GM12864 (cell line): Measurements from ENCODE around the gene GASK1A.

ENCODE experiments used
- DNase-seq: peaks from one replicate; pipeline ENCODE4 v3.0.0-alpha.2; 2011; ENCODE audit warnings: low read depth
- H3K4me3 ChIP-seq: 2 replicates; pipeline ENCODE4 v1.5.1; 2011; ENCODE audit warnings: mild to moderate bottlenecking, low read depth, low read length, control low read depth
- TF ChIP-seq, protein P1 (sequence below): IDR thresholded peaks from 2 replicates; pipeline ENCODE4 v1.5.1; 2011; ENCODE audit warnings: low read depth, mild to moderate bottlenecking, moderate library complexity, low read length, control low read depth, inconsistent platforms; ENCODE audit errors: missing control alignments

Gene GASK1A

DNA sequence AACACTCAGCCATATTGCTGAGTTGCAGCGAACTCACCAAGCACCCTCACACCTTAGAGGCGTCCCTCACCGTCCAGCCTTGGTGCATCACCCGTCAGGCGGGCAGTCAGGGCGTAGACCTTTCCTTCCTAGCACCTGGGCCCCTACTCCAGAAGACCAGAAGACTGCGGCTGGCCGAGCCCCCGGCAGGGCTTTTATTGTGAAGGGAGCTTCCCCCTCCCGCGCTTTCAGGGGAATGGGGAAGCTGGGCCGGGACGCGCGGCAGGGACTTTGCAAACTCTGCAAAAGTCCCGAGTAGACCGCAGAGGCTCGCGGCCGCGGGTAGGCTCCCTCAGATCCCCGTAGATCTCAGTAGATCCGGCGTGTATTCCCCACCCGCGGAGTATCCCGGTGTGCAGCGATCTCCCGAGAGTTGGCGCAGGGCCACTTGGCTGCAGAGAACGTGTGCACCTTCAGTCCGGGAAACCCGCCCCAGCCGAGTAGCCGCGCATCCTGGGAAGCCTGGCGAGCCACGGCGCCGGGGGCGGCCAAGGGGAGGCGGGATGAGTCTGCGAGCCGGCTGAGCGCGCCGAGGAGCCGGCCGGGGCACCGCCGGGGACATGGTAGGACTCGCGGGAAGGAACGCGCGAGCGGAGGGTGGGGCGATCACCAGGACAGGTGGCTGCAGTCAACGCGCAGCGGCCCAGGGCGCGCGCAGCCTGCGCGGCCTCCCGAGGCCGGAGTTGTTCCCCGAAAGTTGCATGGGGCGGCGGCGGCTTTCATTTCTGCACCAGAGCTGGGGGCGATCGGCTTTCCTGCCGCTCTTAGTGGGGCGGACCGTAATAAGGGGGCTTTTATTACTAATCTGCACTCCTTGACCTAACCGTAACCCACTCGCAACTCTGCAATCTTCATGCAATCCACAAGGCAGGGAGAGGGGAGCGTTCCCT lies at the start of gene GASK1A:
Gene GASK1A, plus strand, starts transcription at position 268 of the 929 bp plus-strand sequence. Its CDS starts 332 bp downstream, at position 600.
- no peak within 1 kb of the TSS; the same call in 1 of the 2 replicates for H3K4me3 ChIP-seq
- DNase-seq, result no peak
- TF ChIP-seq, protein P1, sequence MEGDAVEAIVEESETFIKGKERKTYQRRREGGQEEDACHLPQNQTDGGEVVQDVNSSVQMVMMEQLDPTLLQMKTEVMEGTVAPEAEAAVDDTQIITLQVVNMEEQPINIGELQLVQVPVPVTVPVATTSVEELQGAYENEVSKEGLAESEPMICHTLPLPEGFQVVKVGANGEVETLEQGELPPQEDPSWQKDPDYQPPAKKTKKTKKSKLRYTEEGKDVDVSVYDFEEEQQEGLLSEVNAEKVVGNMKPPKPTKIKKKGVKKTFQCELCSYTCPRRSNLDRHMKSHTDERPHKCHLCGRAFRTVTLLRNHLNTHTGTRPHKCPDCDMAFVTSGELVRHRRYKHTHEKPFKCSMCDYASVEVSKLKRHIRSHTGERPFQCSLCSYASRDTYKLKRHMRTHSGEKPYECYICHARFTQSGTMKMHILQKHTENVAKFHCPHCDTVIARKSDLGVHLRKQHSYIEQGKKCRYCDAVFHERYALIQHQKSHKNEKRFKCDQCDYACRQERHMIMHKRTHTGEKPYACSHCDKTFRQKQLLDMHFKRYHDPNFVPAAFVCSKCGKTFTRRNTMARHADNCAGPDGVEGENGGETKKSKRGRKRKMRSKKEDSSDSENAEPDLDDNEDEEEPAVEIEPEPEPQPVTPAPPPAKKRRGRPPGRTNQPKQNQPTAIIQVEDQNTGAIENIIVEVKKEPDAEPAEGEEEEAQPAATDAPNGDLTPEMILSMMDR, result no peak

- DNase-seq, result no peak
- no peak overlapping the region for H3K4me3 ChIP-seq
- TF ChIP-seq, protein P1, result no peak
Observed at GRCh38 chr3:42934111-42934510, 45.0 kb upstream of the GASK1A start.

- TF ChIP-seq, protein P1, result no peak
- no peak for DNase-seq
- H3K4me3 ChIP-seq, result no peak overlapping the region
Observed at GRCh38 chr3:42934910-42935309, 44.2 kb upstream of the GASK1A start.

DNA sequence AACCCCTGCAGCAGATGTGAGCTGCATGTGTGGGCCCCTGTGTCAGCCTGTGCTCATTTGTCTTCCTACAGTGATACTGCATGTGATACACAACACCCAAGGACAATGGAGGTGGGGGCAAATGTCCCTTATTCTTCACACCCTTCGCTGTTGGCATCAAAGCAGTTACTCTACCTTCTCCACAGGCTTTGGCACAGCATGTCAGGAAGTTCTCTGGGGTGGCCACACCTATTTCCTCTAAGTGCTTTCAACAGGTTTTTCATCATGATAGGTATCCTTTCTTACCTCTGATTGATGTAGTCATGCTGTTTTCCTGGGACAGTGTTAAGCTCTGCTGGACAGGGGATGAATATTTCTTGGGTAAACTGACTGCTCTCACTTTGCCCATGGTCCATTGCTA lies 43.6 kb upstream of the GASK1A start:
- TF ChIP-seq, protein P1, result no peak
- DNase-seq, result no peak
- H3K4me3 ChIP-seq, result no peak overlapping the region

DNA sequence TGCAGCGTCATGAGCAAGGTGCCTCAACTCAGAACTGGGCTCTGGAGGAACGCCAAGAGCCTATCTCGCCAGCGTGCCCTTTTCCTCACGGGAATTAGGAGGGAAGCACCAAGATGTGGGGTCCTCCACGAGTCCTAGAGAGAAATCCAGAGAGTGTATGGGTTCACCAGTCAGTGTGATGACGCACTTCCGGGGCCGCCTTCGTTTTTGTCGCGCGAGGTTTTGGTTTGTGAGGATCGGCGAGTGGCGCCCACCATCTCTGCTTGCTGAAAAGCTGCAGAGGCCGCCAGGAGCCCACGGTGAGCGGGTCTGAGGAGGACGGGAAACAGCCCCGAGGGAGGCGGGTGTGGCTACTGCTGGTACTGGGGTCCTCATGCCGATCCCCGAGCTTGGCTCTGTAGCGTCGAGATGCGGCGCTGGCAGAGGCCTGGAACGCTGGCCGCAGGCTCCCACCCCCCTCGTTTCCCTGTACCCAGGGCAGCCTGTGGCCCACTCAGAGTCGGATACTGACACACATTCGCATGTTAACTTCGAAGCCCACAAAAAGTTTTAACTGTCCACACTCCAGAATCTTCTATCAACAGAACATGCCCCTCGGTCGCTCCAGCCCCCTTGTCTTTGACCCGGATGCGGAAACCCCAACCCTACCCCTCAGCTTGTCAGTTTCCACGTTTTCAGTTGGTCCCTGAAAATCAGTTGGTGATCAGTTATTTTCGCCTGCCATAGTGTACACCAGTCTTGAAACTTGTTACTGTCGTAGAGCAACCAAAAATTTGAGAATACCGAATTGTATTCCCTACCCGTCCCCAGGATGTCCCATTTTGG lies 42.7 kb upstream of the GASK1A start:
- TF ChIP-seq, protein P1, result no peak
- DNase-seq, result no peak
- no peak overlapping the region for H3K4me3 ChIP-seq

DNA sequence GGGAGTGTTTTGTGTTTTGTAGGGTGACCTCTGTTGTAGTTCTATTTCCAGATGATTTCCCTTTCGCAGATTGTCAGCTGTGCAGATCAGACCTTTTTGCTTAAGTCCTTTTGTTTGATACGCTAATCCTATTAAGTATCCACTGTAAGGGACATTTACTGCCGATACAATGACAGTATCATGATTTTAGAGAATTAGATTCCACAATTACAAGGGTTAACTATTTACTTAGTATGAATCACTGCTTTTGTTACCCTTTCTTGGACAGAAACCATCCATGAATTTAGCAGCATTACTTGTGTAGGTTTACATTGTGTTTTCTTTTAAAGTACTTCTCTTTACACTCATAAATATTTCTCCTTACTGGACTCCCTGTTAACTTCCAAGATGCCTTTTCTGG lies 41.8 kb upstream of the GASK1A start:
- DNase-seq, result no peak
- TF ChIP-seq, protein P1, result no peak
- no peak overlapping the region for H3K4me3 ChIP-seq
